H1 (cell line): ENCODE results near the gene NR3C1. TPM values are rescaled to one million over a fixed set of nuclear protein-coding genes. Genes with fewer than 3 reads are reported as not detected.

Source experiments
- CTCF ChIA-PET: fragments of 300-600 bp; sonication (Branson Sonifier 250); formaldehyde crosslinking; loops from one replicate; lab custom pipeline; 2021; ENCODE audit not compliant: partially characterized antibody; lab: Charles Lee
- POLR2A ChIA-PET: fragments of 300-600 bp; sonication (Branson Sonifier 250); formaldehyde crosslinking; loops from one replicate; lab custom pipeline; 2021; ENCODE audit warnings: inconsistent platforms; ENCODE audit not compliant: partially characterized antibody; lab: Charles Lee
- DNase-seq, 2 experiments: peaks; one replicate each; pipeline versions ENCODE4 v3.0.0 to v3.0.0-alpha.2; 2010 to 2022; ENCODE audit warnings: low spot score in 2 of 2, low read depth in 1 of 2, mixed read lengths in 1 of 2
- FAIRE-seq: peaks from 2 replicates; lab custom pipeline; 2011; peaks lifted over from hg19 to GRCh38; lab: Jason Lieb, UNC
- H2AFZ ChIP-seq: 2 replicates; pipeline ENCODE4 v1.8.1; 2012; ENCODE audit warnings: low read length, inconsistent platforms
- H2AK5ac ChIP-seq: 2 replicates; pipeline ENCODE4 v1.6.1; 2013; ENCODE audit warnings: low read depth, low read length
- H2BK120ac ChIP-seq: replicated peaks from 2 replicates; pipeline ENCODE3; 2013; ENCODE audit warnings: low read depth, low read length, inconsistent platforms
- H2BK12ac ChIP-seq: 2 replicates; pipeline ENCODE4 v1.6.1; 2013; ENCODE audit warnings: low read depth, low read length
- H2BK15ac ChIP-seq: 2 replicates; pipeline ENCODE4 v1.6.1; 2013; ENCODE audit warnings: low read length
- H2BK20ac ChIP-seq: 2 replicates; pipeline ENCODE4 v1.6.1; 2013; ENCODE audit warnings: low read length
- H2BK5ac ChIP-seq: 2 replicates; pipeline ENCODE4 v1.6.1; 2013; ENCODE audit warnings: low read depth, low read length
- H3K14ac ChIP-seq: 2 replicates; pipeline ENCODE4 v1.6.1; 2013; ENCODE audit warnings: inconsistent platforms; ENCODE audit not compliant: insufficient read length
- H3K18ac ChIP-seq: 2 replicates; pipeline ENCODE4 v1.6.1; 2013; ENCODE audit warnings: low read length; ENCODE audit errors: extremely low read depth
- H3K23ac ChIP-seq: 2 replicates; pipeline ENCODE4 v1.6.1; 2013; ENCODE audit warnings: inconsistent platforms; ENCODE audit not compliant: insufficient read length
- H3K23me2 ChIP-seq: 2 replicates; pipeline ENCODE4 v1.6.1; 2013; ENCODE audit warnings: low read depth, low read length
- H3K27ac ChIP-seq: 2 replicates; pipeline ENCODE4 v1.6.1; 2011; ENCODE audit warnings: low read depth, low read length, inconsistent platforms
- H3K27me3 ChIP-seq, 4 experiments: replicated peaks in 1 of 4; 1 replicate in 1 of 4; 2 replicates in 3 of 4; pipeline versions ENCODE4 v1.6.1 to v1.8.1; 2011 to 2013; ENCODE audit warnings: low read length in 3 of 4, mild to moderate bottlenecking in 3 of 4, inconsistent platforms in 2 of 4, mixed read lengths in 2 of 4, moderate library complexity in 1 of 4; ENCODE audit not compliant: control insufficient read depth in 3 of 4, insufficient read depth in 3 of 4; ENCODE audit errors: extremely low read depth in 1 of 4
- H3K36me3 ChIP-seq, 4 experiments: 2 replicates each; pipeline versions ENCODE4 v1.6.1 to v1.8.1; 2011 to 2013; ENCODE audit warnings: mild to moderate bottlenecking in 4 of 4, low read length in 3 of 4, moderate library complexity in 2 of 4, control low read depth in 1 of 4, inconsistent platforms in 1 of 4; ENCODE audit not compliant: insufficient read depth in 4 of 4, control insufficient read depth in 2 of 4
- H3K4ac ChIP-seq: replicated peaks from 2 replicates; pipeline ENCODE3; 2013; ENCODE audit warnings: low read length, low read depth, mixed read lengths, inconsistent platforms; ENCODE audit not compliant: insufficient read length
- H3K4me1 ChIP-seq, 4 experiments: replicated peaks in 1 of 4; 1 replicate in 1 of 4; 2 replicates in 3 of 4; pipeline versions ENCODE4 v1.6.1 to v1.8.1; 2011 to 2013; ENCODE audit warnings: low read length in 3 of 4, inconsistent platforms in 2 of 4, mixed read lengths in 1 of 4; ENCODE audit not compliant: insufficient read depth in 4 of 4, control insufficient read depth in 3 of 4
- H3K4me2 ChIP-seq, 2 experiments: 2 replicates each; pipeline versions ENCODE4 v1.6.1 to v1.8.1; 2011 to 2013; ENCODE audit warnings: low read depth in 2 of 2, low read length in 2 of 2, control low read depth in 1 of 2, inconsistent platforms in 1 of 2, mild to moderate bottlenecking in 1 of 2; ENCODE audit not compliant: insufficient read depth in 1 of 2
- H3K4me3 ChIP-seq, 4 experiments: fragments of 200-600, 300-600 bp in 1 of 4; sonication (generic), shearing (Covaris generic), sonication (Bioruptor Twin) in 1 of 4; 2 replicates each; pipeline versions ENCODE4 v1.5.1 to v1.8.1; 2011 to 2016; ENCODE audit warnings: low read length in 4 of 4, low read depth in 3 of 4, control low read depth in 2 of 4, inconsistent platforms in 2 of 4, mild to moderate bottlenecking in 2 of 4, mixed read lengths in 1 of 4, moderate library complexity in 1 of 4; ENCODE audit not compliant: insufficient read depth in 2 of 4; ENCODE audit errors: extremely low read depth in 1 of 4
- H3K56ac ChIP-seq: replicated peaks from 2 replicates; pipeline ENCODE3; 2013; ENCODE audit warnings: low read depth, mild to moderate bottlenecking, mixed read lengths, low read length, inconsistent platforms; ENCODE audit not compliant: insufficient read length
- H3K79me1 ChIP-seq: 2 replicates; pipeline ENCODE4 v1.6.1; 2013; ENCODE audit warnings: low read depth, low read length, control low read depth
- H3K79me2 ChIP-seq, 2 experiments: 2 replicates each; pipeline versions ENCODE4 v1.6.1 to v1.8.1; 2012 to 2013; ENCODE audit warnings: low read length in 2 of 2, mild to moderate bottlenecking in 2 of 2, inconsistent platforms in 1 of 2; ENCODE audit not compliant: insufficient read depth in 2 of 2, control insufficient read depth in 1 of 2
- H3K9ac ChIP-seq, 4 experiments: replicated peaks in 1 of 4; 1 replicate in 1 of 4; 2 replicates in 3 of 4; pipeline versions ENCODE4 v1.6.1 to v1.8.1; 2011 to 2013; ENCODE audit warnings: low read depth in 3 of 4, low read length in 3 of 4, control low read depth in 2 of 4, mild to moderate bottlenecking in 2 of 4, moderate library complexity in 2 of 4, inconsistent platforms in 1 of 4; ENCODE audit errors: extremely low read depth in 1 of 4
- H3K9me3 ChIP-seq, 2 experiments: 2 replicates each; pipeline versions ENCODE4 v1.6.1 to v1.8.1; 2012 to 2013; ENCODE audit warnings: mild to moderate bottlenecking in 2 of 2, moderate library complexity in 2 of 2, control low read depth in 1 of 2, inconsistent platforms in 1 of 2, low read depth in 1 of 2, low read length in 1 of 2, mixed read lengths in 1 of 2; ENCODE audit not compliant: insufficient read depth in 2 of 2
- H4K20me1 ChIP-seq, 2 experiments: replicated peaks in 1 of 2; 2 replicates each; pipeline versions ENCODE3 to v1.8.1; 2011 to 2013; ENCODE audit warnings: inconsistent platforms in 2 of 2, low read length in 2 of 2, mild to moderate bottlenecking in 1 of 2; ENCODE audit not compliant: insufficient read depth in 2 of 2, control insufficient read depth in 1 of 2
- H4K5ac ChIP-seq: 2 replicates; pipeline ENCODE4 v1.6.1; 2013; ENCODE audit warnings: low read length, low read depth, mixed read lengths, inconsistent platforms; ENCODE audit not compliant: insufficient read length
- H4K8ac ChIP-seq: 2 replicates; pipeline ENCODE4 v1.8.0; 2013; ENCODE audit warnings: mild to moderate bottlenecking, moderate library complexity, low read length, inconsistent platforms; ENCODE audit not compliant: insufficient read depth; ENCODE audit errors: extremely low read depth
- H4K91ac ChIP-seq: replicated peaks from 2 replicates; pipeline ENCODE3; 2013; ENCODE audit warnings: low read length, mixed read lengths, inconsistent platforms; ENCODE audit not compliant: insufficient read length
- POLR2AphosphoS5 ChIP-seq: IDR thresholded peaks from 2 replicates; pipeline ENCODE4 v1.6.1; 2011; ENCODE audit warnings: low read depth, low read length
- SIRT6 ChIP-seq: IDR thresholded peaks from one replicate; pipeline ENCODE4 v1.7.1; 2012; ENCODE audit warnings: low read length, inconsistent platforms
- WGBS, 2 experiments: shearing (Covaris generic) in 1 of 2; methylation state at CpG; one replicate each; pipeline versions ENCODE4 v1.1.6 to v1.1.7; 2013 to 2015; ENCODE audit warnings: low lambda C conversion rate in 2 of 2, mixed read lengths in 2 of 2, inconsistent platforms in 1 of 2, low coverage in 1 of 2, missing lambda C conversion rate in 1 of 2; ENCODE audit not compliant: insufficient replicate concordance in 2 of 2, insufficient coverage in 1 of 2, insufficient read length in 1 of 2; ENCODE audit errors: extremely low coverage in 1 of 2, missing lambda C conversion rate in 1 of 2; 5-methylcytosine and 5-hydroxymethylcytosine counted together
- polyA plus RNA-seq, 7 experiments: library from polyadenylated mRNA; depleted of rRNA in 3 of 7; stranded (reverse) in 5 of 7; unstranded in 2 of 7; fragments of >200 nt in 5 of 7; fragments of 200-250 nt in 2 of 7; gene quantifications; 1 replicate in 5 of 7; 2 replicates in 1 of 7; 4 replicates in 1 of 7; pipeline versions ENCODE4 v1.2.1 to v1.2.3, GENCODE V29; 2011 to 2013; ENCODE audit warnings: missing spikeins in 2 of 7, mixed read lengths in 2 of 7
- total RNA-seq: library from RNA; stranded (reverse); fragmentation: NEBNext Ultra II Directional; extraction: Animal tissue kit (Norgen Biotek cat#: 25700); gene quantifications from 2 replicates; pipeline ENCODE4 v1.2.1, GENCODE V29; 2021

Gene NR3C1
- total and polyA plus RNA-seq, 2 of the 8 experiments (the other 6 are each of a cell fraction or from before 2014, with no cell fraction given) = 1.7 to 5.4 TPM

GRCh38 chr5:143383988-143384387, 19.5 kb downstream of the NR3C1 start:
- no peak overlapping the region for H3K4me2 ChIP-seq
- H3K36me3 ChIP-seq = peaks cover 0 to 3% (median 0%) of the 10 kb centered on the region in 4 experiments; a peak in 1 of 8 replicates
- H3K4me1 ChIP-seq = no peaks in the 10 kb centered on the region; a peak in 1 of 7 replicates
- CTCF ChIA-PET = no interaction called here
- no peak overlapping the region for H2AFZ ChIP-seq
- no peak overlapping the region for H2BK15ac ChIP-seq
- no peak overlapping the region for H3K4me3 ChIP-seq
- H3K27me3 ChIP-seq = no peaks in the 10 kb centered on the region
- H3K79me2 ChIP-seq = no peaks in the 10 kb centered on the region
- no peak overlapping the region for H3K23ac ChIP-seq
- H3K9me3 ChIP-seq = peaks cover 18 to 21% of the 10 kb centered on the region in 2 experiments
- DNase-seq = no peak
- no peak overlapping the region for H3K18ac ChIP-seq
- no peak overlapping the region for H4K8ac ChIP-seq
- POLR2A ChIA-PET = no interaction called here
- H2AK5ac ChIP-seq = no peak overlapping the region
- FAIRE-seq = no peak
- no peaks in the 10 kb centered on the region for H3K23me2 ChIP-seq
- H2BK5ac ChIP-seq = no peak overlapping the region
- WGBS, 2 experiments = 93% methylated on average over 3 of the region's 3 CpGs; no CpG with 5 or more reads in 1 of the 2 experiments
- H4K20me1 ChIP-seq = no peaks in the 10 kb centered on the region
- no peak overlapping the region for H4K5ac ChIP-seq
- no peak overlapping the region for H3K14ac ChIP-seq
- H3K79me1 ChIP-seq = no peaks in the 10 kb centered on the region
- no peak overlapping the region for H2BK12ac ChIP-seq
- no peak overlapping the region for H3K4ac ChIP-seq
- no peak overlapping the region for H4K91ac ChIP-seq
- H3K9ac ChIP-seq = no peak overlapping the region
- H2BK20ac ChIP-seq = no peak overlapping the region
- H3K56ac ChIP-seq = no peak overlapping the region
- no peak overlapping the region for H2BK120ac ChIP-seq
- no peak overlapping the region for H3K27ac ChIP-seq
- no peak for TF ChIP-seq SIRT6
- no peak for TF ChIP-seq POLR2AphosphoS5
